ENCODE measurements around the gene BST1. TPM values are rescaled to one million over a fixed set of nuclear protein-coding genes. Genes with fewer than 3 reads are reported as not detected.

Gene BST1
- total RNA-seq, 4 donors from 2014 or later, result 0.26 to 2.1 (median 0.95) TPM

- no peak for ATAC-seq
- intact Hi-C loops (cut with DNase I; ENCODE audit: low total_unique reads), result no loop called here
- H3K27me3 ChIP-seq, result no peaks in the 10 kb centered on the region
- no peak for DNase-seq
- H3K9me3 ChIP-seq, result no peaks in the 10 kb centered on the region
- no peak for TF ChIP-seq CTCF (IDR thresholded peaks at IDR 0.05 in 4 of 5, conservative IDR thresholded peaks at IDR 0.05 in 1 of 5)
- no peak for TF ChIP-seq POLR2A (IDR thresholded peaks at IDR 0.05)
- in situ Hi-C loops (cut with MboI; ENCODE audit: low sequenced_read_pairs in 4 of 4), result no loop called here
- H3K4me3 ChIP-seq, result no peak overlapping the region
- H3K4me1 ChIP-seq, result no peaks in the 10 kb centered on the region
- H3K27ac ChIP-seq, result no peak overlapping the region
- no peaks in the 10 kb centered on the region for H3K36me3 ChIP-seq
Observed at GRCh38 chr4:15718465-15718864, 15.6 kb downstream of the BST1 start.

- H3K9me3 ChIP-seq, result no peaks in the 10 kb centered on the region
- H3K27ac ChIP-seq, result no peak overlapping the region
- ATAC-seq, result no peak
- H3K4me1 ChIP-seq, result no peaks in the 10 kb centered on the region
- DNase-seq, result no peak
- no peak overlapping the region for H3K4me3 ChIP-seq
- no peaks in the 10 kb centered on the region for H3K36me3 ChIP-seq
- intact Hi-C loops (cut with DNase I; ENCODE audit: low total_unique reads) (no loop called here), in situ Hi-C loops (cut with MboI; ENCODE audit: low sequenced_read_pairs in 4 of 4) (no loop called here)
- TF ChIP-seq CTCF (IDR thresholded peaks at IDR 0.05 in 4 of 5, conservative IDR thresholded peaks at IDR 0.05 in 1 of 5), result no peak
- TF ChIP-seq POLR2A (IDR thresholded peaks at IDR 0.05), result no peak
- H3K27me3 ChIP-seq, result no peaks in the 10 kb centered on the region
Observed at GRCh38 chr4:15718959-15719358, 16.1 kb downstream of the BST1 start.

- intact Hi-C loops (cut with DNase I; ENCODE audit: low total_unique reads) (no loop called here), in situ Hi-C loops (cut with MboI; ENCODE audit: low sequenced_read_pairs in 4 of 4) (no loop called here)
- TF ChIP-seq CTCF (IDR thresholded peaks at IDR 0.05 in 4 of 5, conservative IDR thresholded peaks at IDR 0.05 in 1 of 5), result no peak
- ATAC-seq, result no peak
- DNase-seq, result no peak
- no peaks in the 10 kb centered on the region for H3K27me3 ChIP-seq
- H3K36me3 ChIP-seq, result no peaks in the 10 kb centered on the region
- no peaks in the 10 kb centered on the region for H3K4me1 ChIP-seq
- no peak overlapping the region for H3K27ac ChIP-seq
- H3K9me3 ChIP-seq, result no peaks in the 10 kb centered on the region
- H3K4me3 ChIP-seq, result no peak overlapping the region
Observed at GRCh38 chr4:15719506-15719905, 16.6 kb downstream of the BST1 start.

GRCh38 chr4:15720851-15721250 is 18.0 kb downstream of the BST1 start:
- Histone ChIP-seq H3K9me3 (no peaks in the 10 kb centered on the region), H3K36me3 (no peaks in the 10 kb centered on the region), H3K4me1 (no peaks in the 10 kb centered on the region), H3K4me3 (no peak overlapping the region), H3K27ac (no peak overlapping the region), H3K27me3 (no peaks in the 10 kb centered on the region)
- in situ Hi-C loops (cut with MboI; ENCODE audit: low sequenced_read_pairs in 4 of 4) (loop anchor here in 2 of 4 donors (10.0 kb wide), 1 partner anchor 284 kb away; no protein-coding TSS in a partner anchor), intact Hi-C loops (cut with DNase I; ENCODE audit: low total_unique reads) (loop anchor here (10.0 kb wide), 1 partner anchor 164 kb away; no protein-coding TSS in a partner anchor)
- ATAC-seq, result no peak
- TF ChIP-seq CTCF (IDR thresholded peaks at IDR 0.05 in 4 of 5, conservative IDR thresholded peaks at IDR 0.05 in 1 of 5), result no peak
- no peak for TF ChIP-seq POLR2A (IDR thresholded peaks at IDR 0.05)
- DNase-seq, result no peak

- DNase-seq (no peak), ATAC-seq (no peak)
- TF ChIP-seq CTCF (IDR thresholded peaks at IDR 0.05 in 4 of 5, conservative IDR thresholded peaks at IDR 0.05 in 1 of 5) (no peak), POLR2A (IDR thresholded peaks at IDR 0.05) (no peak)
- intact Hi-C loops (cut with DNase I; ENCODE audit: low total_unique reads) (loop anchor here (10.0 kb wide), 1 partner anchor 159 kb away; no protein-coding TSS in a partner anchor), in situ Hi-C loops (cut with MboI; ENCODE audit: low sequenced_read_pairs in 4 of 4) (loop anchor here in 2 of 4 donors (10.0 to 25.0 kb wide), 2 partner anchors 237 to 279 kb away; partner anchors contain the start of gene FGFBP2 (in 1 of the 2))
- Histone ChIP-seq H3K4me3 (no peak overlapping the region), H3K9me3 (no peaks in the 10 kb centered on the region), H3K27ac (no peak overlapping the region), H3K27me3 (no peaks in the 10 kb centered on the region), H3K4me1 (no peaks in the 10 kb centered on the region), H3K36me3 (no peaks in the 10 kb centered on the region)
Observed at GRCh38 chr4:15725608-15726007, 22.7 kb downstream of the BST1 start.
